Stimulated activated CD8-positive, alpha-beta memory T cell treated with anti-CD3 and anti-CD28 coated beads, Interleukin-15, amount 100 ng/mL, for 48 hours (primary cell): Measurements from ENCODE around the gene CTTNBP2.
"Not testable (repeated sequence)": the region's sequence is repeated elsewhere in the genome, so short reads cannot be mapped to it uniquely, and the experiment has no call there.

ENCODE experiments used
- DNase-seq, 2 donors: peaks; one replicate each; pipeline ENCODE4 v3.0.0-alpha.2; 2020; ENCODE audit warnings: low read depth in 2 of 2

CTTNBP2 gene

DNA sequence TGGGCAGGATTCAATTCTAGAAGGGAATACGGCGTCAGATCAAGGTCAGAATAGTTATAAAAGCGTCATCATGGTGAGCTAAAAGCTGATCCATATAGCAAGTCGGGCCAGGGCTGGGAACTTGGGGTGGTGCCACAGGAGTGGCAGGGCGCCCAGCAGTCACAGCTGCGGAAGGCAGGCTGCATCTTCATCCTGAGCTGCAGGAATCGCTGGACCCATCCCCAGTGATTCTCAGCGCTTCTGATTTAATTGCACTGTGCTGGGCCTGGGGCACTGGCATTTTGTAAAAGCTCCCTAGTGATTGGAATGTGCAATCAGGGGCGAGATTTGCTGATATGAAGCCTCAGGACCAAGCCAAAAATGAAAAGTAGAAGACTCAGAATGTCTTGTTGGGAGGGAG is 135.3 kb downstream of the CTTNBP2 start:
- DNase-seq = no peak

DNA sequence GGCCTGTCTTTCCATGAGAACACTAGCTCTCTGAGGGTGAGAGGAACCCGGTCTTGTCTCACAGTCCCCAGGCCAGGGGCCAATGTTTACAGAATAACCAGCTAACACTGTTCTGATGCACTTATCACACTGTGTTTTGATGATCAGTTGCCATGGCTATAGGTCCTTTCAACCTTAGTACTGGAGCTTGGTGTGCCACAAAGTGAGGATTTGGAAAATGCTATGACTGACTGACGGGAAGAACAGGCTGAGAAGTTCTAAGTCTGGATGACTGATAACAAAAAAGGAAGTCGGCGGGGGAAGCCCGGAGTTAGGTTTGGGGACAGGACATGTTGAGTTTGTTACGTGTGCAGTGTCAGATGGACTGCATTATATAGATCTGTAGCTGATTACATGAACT is 141.8 kb downstream of the CTTNBP2 start:
- no peak for DNase-seq

DNA sequence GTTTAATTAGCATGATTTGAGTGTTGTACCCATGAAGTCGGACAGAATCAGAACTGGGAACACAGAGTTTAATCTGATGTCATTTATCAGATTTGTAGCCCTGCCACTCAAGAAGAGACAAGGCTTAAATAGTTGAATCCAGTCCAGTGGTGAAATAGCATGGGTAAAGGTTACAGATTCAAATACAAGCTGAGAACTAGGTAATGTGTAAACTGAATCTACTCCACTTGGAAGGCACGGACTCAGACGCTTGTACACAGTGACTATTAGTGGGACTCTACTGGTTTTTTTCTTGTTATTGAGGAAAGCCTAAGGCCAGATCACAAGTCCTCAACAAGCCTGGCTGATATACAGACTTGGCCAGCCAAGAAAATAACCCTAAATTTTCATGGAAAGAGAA is 142.9 kb downstream of the CTTNBP2 start:
- no peak for DNase-seq

- DNase-seq = no peak
Observed at GRCh38 chr7:117728890-117729624, 144.2 kb downstream of the CTTNBP2 start.

GRCh38 chr7:117724898-117725297 is 148.3 kb downstream of the CTTNBP2 start:
- no peak for DNase-seq

- DNase-seq = no peak
Observed at GRCh38 chr7:117719377-117719776, 153.9 kb downstream of the CTTNBP2 start.

DNA sequence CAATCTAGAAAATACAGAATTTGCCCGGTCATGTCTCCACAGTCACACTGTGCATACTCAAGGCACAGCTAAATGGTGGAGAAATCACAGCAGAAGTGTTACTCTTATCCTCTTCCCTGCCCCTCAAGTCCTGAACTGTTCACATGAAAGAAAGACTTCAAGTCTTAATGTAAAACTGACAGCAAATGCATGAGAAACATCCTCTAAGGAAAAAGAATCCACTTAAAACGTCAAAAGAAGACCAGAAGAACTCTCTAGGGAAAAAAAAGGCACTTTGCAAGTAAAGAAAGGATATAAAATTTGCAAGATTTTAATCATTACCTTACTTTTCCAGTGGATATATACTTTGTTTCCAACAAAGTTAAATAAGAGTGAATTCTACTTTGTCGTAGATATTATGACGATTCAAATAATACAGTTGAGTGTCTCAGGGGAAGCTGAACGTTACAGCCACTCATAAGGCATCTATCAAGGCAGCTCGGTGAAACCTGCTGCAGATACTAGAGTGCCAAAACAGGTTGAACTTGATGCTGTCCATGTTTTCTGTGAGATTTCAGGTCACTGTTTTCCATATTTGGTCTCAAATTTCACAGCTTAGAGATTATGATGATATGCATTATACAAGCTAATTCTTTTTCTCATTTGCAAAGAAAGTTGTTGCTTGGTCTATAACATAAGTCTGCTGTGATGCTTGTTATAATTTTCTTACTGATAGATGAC is 155.0 kb downstream of the CTTNBP2 start:
- no peak for DNase-seq

GRCh38 chr7:117717357-117717756 is 155.9 kb downstream of the CTTNBP2 start:
- no peak for DNase-seq

DNA sequence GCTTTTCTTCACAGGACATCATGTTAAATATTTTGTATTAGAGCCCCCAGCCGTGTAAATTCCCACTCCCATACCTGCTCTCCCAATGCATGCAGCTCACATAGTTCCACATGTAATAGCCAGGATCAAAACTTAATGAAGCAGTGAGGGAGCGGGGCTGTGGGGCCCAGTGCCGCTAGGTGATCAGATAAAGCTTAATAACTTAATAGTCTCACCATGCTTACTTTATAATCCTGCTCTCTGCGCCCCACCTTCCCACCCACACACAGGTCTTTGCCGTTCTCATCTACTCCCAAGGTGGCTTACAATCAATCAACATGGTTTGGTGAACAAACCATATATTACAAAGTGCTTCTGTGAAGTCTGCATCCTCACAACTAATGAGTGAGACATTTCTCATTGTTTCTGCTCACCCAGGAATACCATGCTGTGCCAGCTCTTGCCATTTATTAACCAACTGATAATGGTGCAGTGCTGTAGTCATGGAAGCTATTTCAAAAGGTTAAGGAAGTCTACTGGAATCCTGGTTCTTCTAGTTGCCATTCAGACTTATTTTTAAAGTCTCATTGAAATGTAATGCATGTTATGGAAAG is 156.4 kb downstream of the CTTNBP2 start:
- DNase-seq = no peak

- DNase-seq = no peak
Observed at GRCh38 chr7:117715784-117716445, 157.3 kb downstream of the CTTNBP2 start.

GRCh38 chr7:117711556-117711955 is 161.7 kb downstream of the CTTNBP2 start:
- DNase-seq = no peak

- DNase-seq = not testable (repeated sequence)
Observed at GRCh38 chr7:117708173-117708572, 165.1 kb downstream of the CTTNBP2 start.

DNA sequence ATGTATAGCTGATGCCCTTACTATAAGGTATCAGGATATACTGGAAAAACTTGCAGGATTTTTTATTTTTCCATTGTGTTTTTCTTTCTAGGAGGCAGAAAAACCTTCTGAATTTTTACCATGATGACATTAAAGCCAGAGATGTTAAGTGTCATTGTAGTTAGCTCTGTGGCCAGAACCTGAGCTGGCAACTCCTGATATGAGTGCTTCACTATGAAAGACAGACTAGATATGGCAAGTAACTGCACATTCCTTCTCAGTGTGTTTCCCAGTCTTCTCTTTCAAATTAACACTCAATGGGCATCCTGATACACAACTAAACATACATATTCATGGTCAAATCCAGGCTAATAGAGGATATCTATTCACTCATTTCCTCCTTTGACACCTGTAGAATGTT is 166.2 kb downstream of the CTTNBP2 start:
- no peak for DNase-seq

GRCh38 chr7:117706210-117706609 is 167.0 kb downstream of the CTTNBP2 start:
- no peak for DNase-seq

DNA sequence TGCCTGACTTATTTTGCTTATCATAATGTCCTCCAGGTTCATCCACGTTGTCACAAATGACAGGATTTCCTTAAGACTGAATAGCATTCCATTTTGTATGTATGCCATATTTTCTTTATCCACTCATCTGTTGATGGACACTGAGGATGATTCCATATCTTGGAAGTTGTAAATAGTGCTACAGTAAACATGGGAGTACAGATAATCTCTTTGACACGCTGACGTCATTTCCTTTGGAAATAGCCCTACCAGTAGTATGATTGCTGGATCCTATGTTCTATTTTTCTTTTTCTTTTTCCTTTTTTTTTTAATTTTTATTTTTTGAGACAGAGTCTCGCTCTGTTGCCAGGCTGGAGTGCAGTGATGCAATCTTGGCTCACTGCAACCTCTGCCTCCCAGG is 167.6 kb downstream of the CTTNBP2 start:
- DNase-seq = no peak

- no peak for DNase-seq
Observed at GRCh38 chr7:117704063-117704462, 169.2 kb downstream of the CTTNBP2 start.

GRCh38 chr7:117698018-117698417 is 175.2 kb downstream of the CTTNBP2 start:
- no peak for DNase-seq

GRCh38 chr7:117692338-117692737 is 180.9 kb downstream of the CTTNBP2 start:
- DNase-seq = no peak

DNA sequence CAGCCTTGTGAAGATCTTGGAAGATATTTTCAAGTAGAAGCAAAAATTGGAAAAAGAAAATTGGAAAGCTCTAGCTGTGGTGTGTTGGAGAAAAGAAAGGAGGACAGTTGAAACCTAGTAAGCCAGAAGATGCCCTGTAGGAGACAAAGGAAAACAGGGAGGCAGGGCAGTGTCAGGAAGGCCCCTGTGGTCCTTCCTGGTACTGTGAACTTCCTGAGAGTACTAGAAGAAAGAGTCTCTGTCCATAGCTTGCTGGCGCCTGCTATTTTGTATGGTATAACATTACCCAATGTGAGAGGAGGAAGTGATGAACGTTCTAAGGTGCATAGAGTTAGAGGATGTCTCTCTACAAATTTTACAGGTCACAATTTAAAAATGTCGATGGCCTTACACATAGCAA is 183.1 kb downstream of the CTTNBP2 start:
- DNase-seq = no peak

- no peak for DNase-seq
Observed at GRCh38 chr7:117689406-117689805, 183.8 kb downstream of the CTTNBP2 start.

DNA sequence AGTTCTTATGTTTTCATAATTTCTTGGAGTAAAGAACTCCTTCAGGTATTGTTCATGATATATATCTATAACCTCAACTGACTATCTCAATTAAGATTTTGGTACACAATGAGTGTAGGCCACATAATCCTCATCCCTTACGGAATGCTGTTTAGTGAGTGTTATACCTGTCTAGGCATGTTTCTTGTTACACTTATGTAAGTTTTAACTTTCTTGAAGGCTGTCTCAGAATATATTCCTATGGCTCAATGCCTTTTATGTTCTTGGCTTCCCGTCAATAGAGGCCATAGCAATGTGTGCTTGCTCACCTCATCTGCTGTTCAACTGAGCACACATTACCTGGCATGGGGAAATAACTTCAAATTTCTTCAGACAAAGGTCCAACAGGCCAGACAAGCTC is 185.1 kb downstream of the CTTNBP2 start:
- no peak for DNase-seq

DNA sequence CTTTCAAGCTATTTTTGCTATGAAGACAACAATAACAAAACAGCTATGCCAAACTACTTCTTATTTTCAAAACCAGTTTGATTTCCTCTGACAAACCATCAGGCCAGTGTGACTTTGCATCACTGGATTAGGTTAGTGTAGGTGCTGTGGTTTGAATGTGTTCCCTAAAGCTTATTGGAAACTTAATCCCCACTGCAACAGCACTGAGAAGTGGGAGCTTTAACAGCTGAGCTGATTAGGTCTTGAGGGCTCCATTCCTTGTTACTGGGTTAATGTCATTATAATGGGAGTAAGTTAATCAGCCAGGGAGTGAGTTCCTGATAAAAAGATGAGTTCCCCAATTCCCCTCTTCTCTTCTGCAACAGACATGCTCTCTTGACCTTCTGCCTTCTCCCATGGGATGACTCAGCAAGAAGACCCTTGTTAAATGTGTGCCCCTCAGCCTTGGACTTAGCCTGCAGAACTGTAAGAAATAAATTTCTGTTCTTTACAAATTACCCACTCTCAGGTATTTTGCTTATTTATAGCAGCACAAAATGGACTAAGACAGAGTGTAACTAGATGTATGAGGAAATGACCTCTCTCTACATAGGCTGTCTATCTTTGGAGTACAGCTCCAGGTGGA is 186.8 kb downstream of the CTTNBP2 start:
- DNase-seq = no peak
